NCI-H1048 (cell line): ENCODE data around the gene FBXO31.
"Not testable (repeated sequence)": the region's sequence is repeated elsewhere in the genome, so short reads cannot be mapped to it uniquely, and the experiment has no call there.

ENCODE experiments used
- DNase-seq: peaks from one replicate; lab custom pipeline; 2025; lab: John Stamatoyannopoulos, UW

FBXO31 gene

GRCh38 chr16:87384162-87384874 is 742 bp upstream of the FBXO31 start:
- no peak for DNase-seq

DNA sequence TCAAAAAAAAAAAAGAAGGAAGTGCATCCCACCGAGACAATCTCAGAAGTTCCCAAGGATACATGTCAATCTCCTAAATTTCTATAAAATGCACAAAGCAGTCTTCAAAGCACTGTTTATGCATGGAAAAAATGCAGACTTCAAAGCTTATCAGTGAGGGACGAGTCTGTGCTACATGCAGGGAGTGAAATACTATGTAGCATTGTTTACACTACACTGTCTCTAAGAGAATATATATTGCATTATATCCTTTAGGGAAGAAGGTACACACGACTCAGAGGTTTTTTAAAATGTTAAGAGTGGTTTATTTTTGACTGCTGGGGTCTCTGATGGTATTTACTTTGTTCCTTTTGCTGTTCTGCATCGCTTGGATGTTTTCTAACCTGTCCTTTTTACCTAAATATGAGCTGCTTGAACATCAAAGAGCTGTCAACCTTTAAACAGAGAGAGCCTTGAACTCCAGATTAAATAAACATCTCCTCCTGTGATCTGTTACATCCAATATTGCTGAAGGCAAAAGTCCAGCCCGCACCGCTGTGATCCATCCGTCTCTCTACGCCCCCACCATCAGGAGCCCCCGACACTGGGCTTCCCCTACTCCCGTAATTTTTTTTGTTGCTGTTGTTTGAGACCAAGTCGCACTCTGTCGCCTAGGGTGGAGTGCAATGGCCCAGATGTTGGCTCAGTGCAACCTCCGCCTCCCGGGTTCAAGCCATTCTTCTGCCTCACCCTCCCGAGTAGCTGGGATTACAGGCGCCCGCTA is 1.4 kb downstream of the FBXO31 start:
- DNase-seq: no peak

DNA sequence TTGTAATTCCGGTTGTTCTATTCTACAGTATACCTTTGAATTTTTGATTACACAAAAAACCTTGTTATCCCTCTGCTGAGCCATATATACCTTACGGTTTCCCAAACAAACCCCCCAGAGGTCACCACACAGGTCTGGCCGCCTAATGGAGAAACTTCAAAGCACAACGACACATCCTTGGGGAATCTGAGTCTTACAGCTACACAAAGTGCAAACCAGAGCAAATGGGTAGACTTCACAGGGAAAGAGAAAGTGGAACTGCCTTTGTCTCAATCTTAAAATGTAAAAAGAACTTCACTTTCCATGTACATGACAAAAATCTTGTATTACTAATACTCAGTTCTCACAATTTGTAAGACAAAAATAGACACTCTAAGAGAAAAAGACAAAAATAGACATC is 2.7 kb downstream of the FBXO31 start:
- no peak for DNase-seq

DNA sequence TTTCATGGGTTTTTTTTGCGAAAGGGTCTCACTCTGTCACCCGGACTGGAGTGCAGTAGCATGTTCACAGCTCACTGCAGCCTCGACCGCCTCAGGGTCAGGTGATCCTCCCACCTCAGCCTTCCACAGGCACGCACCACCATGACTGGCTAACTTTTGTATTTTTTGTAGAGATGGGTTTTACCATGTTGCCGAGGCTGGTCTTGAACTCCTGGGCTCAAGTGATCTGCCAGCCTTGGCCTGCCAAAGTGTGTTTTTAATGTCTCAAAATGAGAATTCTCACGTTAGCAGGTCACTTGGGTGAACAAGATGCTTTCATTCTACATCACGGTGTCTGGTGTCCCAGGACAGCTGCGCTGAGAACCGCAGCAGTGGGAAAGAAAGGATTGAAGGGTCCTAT is 3.2 kb downstream of the FBXO31 start:
- no peak for DNase-seq

DNA sequence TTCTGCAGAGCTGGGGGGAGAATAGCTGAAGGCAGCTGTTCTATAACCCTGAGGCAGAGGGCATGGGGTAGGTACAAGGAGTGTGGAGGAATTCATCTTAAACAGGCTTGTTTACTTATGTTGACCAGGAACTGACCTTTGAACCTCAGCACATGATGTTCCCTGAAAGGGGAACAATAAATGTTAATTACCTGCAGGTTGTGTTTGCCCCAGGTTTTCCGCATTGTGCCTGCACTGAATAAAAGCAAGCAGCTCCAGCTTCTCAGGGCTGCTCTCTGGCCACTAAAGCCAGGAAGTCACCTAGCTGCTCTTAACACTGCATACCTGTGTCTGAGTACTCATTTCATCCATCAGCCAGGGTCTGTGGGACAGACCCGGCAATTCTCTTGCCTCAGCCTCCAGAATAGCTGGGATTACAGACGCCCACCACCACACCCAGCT is 4.2 kb downstream of the FBXO31 start:
- DNase-seq: not testable (repeated sequence)

DNA sequence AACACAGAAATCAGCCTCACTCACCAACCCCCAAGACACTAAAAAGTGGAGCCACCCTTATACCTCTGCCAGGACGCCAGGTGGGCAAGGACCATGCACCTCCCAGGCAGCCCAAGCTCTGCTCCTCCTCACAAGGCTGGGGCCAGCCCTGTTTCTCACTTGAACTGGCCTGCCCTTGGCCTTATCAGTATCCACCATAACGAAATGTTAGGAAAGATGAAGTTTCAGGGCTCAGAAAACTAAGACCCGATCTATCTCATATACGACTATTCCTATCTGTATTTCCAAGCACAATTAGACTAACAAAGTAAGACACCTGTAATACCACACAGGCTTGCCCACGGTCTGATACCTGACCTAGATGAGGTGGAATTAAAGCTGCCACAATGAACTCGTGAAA is 6.9 kb downstream of the FBXO31 start:
- DNase-seq: no peak

GRCh38 chr16:87375426-87376135 is 8.0 kb downstream of the FBXO31 start:
- DNase-seq: no peak

DNA sequence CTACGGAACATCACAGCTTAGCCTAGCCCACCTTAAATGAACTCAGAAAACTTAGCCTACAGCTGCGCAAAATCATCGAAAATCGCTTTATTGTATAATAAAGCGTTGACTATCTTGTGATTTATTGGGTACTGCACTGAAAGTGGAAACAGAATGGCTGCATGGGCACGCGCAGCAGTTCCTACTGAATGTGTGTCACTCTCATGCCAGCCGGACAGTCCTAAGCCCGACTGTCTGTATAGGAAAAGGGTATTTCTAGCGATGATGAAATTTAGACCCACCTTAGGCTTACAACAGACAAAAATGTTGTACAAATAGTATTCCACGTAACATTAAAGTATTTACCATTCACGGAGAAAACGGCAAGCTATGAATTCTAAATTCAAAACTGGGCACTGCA is 9.3 kb downstream of the FBXO31 start:
- no peak for DNase-seq

- no peak for DNase-seq
Observed at GRCh38 chr16:87372305-87372704, 11.3 kb downstream of the FBXO31 start.

DNA sequence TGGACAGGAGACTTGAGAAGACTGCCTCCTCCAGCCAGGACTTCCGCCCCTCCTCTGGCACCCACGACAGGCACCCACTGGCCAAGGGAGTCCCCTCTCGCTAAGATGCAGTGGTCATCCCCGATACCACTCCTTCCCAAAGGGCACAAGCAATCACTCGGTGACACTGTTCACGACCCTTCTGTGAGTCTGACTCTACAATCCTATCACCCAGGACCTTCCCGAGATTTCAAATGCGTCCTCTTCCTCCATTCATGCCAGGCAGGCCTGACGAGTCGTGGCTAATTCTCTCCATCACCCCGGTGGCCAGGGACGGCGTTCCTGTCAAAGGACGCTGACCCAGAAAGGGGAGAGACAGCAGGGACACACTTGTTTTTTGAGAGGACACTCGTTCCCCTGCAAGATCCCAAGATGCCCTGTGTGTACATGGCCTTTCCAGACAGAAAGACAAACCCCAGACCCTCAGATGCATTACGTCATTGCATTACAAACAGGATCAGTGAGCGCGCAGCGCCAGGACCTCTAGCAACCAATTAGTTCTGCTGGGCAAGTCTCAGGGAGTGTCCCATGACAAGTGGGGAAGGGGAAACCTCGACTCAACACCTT is 12.2 kb downstream of the FBXO31 start:
- DNase-seq: no peak

DNA sequence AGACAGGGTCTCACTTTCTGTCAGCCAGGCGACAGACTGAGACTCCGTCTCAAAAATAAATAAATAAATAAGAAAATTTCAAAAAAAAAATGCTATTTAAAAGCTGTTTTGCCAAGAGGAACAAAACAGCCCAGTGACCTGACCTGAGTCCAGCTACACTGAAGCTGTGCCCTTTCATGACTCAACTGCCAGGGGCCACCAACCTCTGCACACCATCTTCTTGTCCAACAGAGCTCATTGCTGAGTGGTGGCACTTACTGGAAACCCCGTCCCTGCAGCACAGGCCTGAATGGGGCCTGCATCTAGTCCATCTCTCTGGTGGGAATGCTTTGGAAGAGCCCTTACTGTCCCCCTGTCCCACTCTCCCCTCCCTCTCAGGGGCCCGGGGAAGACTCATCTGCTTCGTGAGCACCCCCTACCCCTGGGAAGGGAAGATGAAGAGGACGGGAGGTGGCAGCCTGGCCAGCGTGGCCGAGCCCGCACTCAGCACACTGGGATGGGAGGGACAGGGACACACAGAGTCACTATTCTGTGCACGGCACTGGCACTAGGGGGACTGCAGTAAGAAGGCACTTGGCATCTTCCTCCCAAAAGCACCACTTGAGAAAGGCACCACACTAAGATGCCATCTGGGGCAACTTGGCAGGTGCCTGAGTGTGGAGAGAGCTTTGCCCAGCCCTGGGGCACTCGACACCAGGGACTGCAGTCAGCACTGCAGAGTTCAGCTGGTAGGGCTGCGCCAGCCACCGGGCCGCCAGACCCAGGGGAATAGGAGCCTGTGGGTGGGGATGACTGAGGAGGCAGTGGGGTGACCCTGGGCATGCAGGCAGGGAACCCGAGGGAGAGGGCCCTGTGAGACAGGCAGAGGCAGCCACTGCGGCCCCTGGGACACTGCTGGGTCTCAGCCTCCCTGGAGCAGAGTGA is 13.5 kb downstream of the FBXO31 start:
- no peak for DNase-seq

GRCh38 chr16:87369117-87369765 is 14.3 kb downstream of the FBXO31 start:
- no peak for DNase-seq

- DNase-seq: no peak
Observed at GRCh38 chr16:87368029-87368770, 15.4 kb downstream of the FBXO31 start.

DNA sequence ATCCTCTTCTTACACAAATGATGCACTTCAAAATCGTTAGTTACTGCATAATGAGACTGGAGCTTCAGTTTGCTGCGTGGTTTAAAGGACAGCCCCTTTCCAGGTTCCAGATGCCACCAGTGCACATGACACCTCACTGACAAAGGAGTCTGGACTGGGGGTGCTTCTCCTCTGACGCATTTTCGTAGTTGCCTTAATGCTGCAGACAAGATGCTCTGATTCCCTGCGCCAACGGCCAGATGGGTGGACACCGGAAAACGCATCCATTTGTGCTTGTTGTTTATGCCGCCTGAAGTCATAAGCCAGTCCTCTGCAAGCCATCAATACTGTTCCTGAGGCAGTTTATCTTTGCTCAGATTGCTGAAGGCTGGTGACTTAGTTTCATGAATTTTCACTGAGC is 16.0 kb downstream of the FBXO31 start:
- no peak for DNase-seq

- DNase-seq: no peak
Observed at GRCh38 chr16:87366930-87367329, 16.6 kb downstream of the FBXO31 start.

DNA sequence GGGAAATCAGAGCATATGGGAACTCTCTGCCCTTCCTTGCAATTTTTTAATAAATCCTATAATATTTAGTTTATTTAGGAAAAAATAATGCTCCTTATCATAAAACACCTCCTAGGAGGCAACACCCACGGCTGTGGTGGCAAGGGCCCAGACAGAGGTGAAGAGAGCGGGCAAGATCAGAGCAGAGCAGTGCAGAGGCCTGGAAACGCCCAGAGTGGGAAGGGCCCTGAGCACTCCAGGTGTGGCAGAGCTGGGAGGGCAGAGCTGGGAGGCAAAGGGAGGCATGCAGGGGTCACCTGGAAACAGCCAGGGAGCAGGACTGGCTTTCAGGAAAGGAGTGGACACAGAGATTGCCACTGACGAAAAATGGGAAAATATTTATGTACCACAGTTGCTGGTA is 17.3 kb downstream of the FBXO31 start:
- DNase-seq: no peak

DNA sequence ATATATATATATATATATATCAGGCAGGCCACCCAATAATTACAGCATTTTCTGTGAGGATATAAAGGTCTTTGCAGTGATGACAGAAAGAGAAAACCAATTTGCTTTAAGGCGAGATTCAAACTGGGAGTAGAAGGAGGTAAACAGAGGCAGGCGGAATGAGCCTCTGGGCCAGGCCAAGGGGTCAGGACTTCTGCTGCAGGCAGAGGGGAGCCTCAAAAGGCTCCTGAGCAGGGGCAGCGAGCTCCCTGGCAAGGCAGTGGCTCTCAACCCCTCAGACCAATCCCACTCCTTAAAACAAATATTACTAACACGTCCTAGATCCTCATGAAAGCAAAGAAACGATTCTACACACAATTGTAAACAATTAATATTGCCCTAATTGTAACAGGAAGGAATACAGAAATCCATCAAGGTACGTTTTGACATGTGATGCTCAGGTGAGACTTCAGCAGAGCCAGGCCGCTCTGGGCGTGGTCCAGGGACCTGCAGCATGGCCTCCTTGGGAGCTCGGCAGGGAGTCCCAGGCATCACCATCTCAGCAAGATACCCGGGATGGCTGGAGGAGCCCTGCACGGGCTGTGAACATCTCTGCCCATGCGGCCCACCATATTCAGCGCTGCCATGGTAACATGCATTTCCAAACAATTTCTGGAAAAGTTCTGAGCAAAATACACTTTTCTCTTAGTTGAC is 18.4 kb downstream of the FBXO31 start:
- DNase-seq: no peak

DNA sequence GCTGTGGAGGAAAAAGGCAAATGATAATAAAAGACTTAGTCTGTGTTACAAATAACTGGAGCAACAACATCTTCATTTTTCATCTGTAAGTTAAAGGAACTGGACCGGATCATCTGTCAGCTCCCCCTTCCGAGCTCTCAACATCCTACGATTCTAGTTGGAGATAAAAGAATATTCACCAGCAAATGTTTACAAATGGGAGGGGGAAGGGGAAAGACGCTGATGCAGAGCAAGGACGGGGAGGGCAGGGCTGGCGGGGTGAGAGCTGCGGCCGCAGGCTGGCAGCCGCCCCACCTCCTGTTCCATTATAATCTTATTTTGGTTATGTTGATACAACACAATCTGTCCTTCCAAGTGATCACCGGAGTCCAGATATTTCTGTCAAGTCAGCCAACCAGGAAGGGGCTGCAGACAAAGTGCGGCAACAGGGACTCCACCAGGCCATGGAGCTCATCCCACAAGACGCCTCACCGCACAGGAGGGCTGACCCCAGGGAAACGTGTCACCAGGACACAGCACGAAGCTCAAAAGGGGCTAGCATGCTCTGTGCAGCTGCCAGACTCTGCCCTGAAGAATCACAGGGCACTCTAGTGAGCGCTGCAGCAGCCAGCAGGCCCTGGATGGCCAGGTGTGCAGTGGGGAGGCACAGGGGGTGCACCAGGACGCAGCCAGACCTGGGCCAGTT is 19.7 kb downstream of the FBXO31 start:
- no peak for DNase-seq
